ENCODE results near the gene EPAS1.

The EPAS1 gene

GRCh38 chr2:46318579-46319460 is 21.6 kb downstream of the EPAS1 start:
- no peak for DNase-seq

GRCh38 chr2:46319711-46320110 is 22.5 kb downstream of the EPAS1 start:
- no peak for DNase-seq

- peak in 1 of 56 donors; percentile 20 for DNase-seq
Observed at GRCh38 chr2:46320141-46320567, 22.9 kb downstream of the EPAS1 start.

- DNase-seq = no peak
Observed at GRCh38 chr2:46323730-46324129, 26.5 kb downstream of the EPAS1 start.

GRCh38 chr2:46325182-46325928 is 28.1 kb downstream of the EPAS1 start:
- DNase-seq = no peak

GRCh38 chr2:46326231-46326980 is 29.2 kb downstream of the EPAS1 start:
- DNase-seq = no peak

- DNase-seq = no peak
Observed at GRCh38 chr2:46327627-46328026, 30.4 kb downstream of the EPAS1 start.

GRCh38 chr2:46328291-46328690 is 31.1 kb downstream of the EPAS1 start:
- DNase-seq = no peak

GRCh38 chr2:46328829-46329228 is 31.6 kb downstream of the EPAS1 start:
- DNase-seq = no peak

GRCh38 chr2:46329340-46329739 is 32.1 kb downstream of the EPAS1 start:
- DNase-seq = no peak

GRCh38 chr2:46329803-46330775 is 32.9 kb downstream of the EPAS1 start:
- peak in 2 of 56 donors; percentile 18 to 22 for DNase-seq

- no peak for DNase-seq
Observed at GRCh38 chr2:46331109-46331766, 34.0 kb downstream of the EPAS1 start.

- no peak for DNase-seq
Observed at GRCh38 chr2:46332686-46333281, 35.6 kb downstream of the EPAS1 start.

- peak in 1 of 56 donors; percentile 9 for DNase-seq
Observed at GRCh38 chr2:46333912-46334311, 36.7 kb downstream of the EPAS1 start.

- DNase-seq = no peak
Observed at GRCh38 chr2:46334389-46335271, 37.4 kb downstream of the EPAS1 start.

- DNase-seq = peak in 45 of 56 donors; percentile 16 to 79 (median 42)
Observed at GRCh38 chr2:46335391-46336282, 38.4 kb downstream of the EPAS1 start.

GRCh38 chr2:46336283-46336959 is 39.2 kb downstream of the EPAS1 start:
- no peak for DNase-seq

Data from nucleus accumbens (tissue), 56 donors.